Hematopoietic multipotent progenitor cell treated with erythropoietin and hydrocortisone succinate and interleukin-3 and kit ligand, for 17 days (in vitro differentiated cells): ENCODE data around the gene PLAC8L1.

ENCODE experiments used
- DNase-seq: peaks from one replicate; pipeline ENCODE4 v3.0.0-alpha.2; 2015; ENCODE audit warnings: low spot score

The PLAC8L1 gene

GRCh38 chr5:146079695-146080373 lies 25.5 kb downstream of the PLAC8L1 start:
- DNase-seq = no peak

- DNase-seq = no peak
These were observed 26.8 kb downstream of the PLAC8L1 start for GRCh38 chr5:146078566-146078965.

DNA sequence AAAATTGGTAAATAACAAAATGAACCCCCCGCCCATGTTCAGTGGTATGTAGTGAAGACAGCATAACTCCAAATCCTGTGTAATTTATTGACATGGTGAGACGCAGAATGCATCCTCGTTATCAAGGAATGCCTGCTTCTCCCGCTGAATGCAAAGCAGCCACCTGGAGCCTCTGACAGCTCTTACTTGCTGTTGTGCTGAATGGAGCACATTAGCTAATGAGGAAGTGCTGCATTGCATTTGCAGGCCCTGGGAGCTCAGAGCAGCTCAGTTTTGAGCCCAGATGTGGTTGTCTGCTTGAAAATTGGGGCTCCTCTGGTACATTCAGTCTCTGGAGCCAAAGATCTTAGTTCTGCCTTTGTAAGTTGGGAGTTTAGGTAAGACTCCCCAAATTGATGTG lies 28.9 kb downstream of the PLAC8L1 start:
- DNase-seq = no peak

- DNase-seq = no peak
These were observed 29.3 kb downstream of the PLAC8L1 start for GRCh38 chr5:146076028-146076427.

DNA sequence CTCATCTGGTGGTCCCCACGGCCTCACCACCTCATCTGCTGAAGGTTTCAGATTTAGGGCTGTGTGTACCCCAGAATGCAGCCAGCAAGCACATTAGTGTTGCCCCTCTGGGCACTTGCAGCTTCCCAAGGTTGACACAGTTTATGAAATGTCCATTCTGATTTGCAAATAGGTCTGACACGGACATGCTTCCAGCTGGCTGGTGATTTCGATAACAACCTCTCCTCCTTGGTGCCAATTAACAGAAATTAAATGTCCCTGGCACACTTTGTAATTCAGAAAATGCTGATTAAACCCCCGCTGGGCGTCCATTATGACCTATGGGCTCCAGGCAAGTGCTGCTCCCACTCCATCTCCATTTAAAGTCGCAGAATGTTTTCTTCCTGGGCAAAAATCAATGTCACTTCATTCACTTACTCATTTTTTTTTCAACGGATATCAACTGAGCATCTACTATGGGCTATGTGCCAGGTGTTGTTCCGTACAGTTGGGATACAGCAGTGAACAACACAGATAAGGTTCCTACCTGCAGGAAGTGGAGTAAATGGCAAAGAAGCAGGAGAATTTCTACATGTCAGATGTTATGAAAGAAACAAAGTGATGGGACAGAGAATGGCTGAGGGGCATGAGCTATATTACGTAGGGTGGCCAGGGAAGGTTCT lies 32.0 kb downstream of the PLAC8L1 start:
- no peak for DNase-seq

DNA sequence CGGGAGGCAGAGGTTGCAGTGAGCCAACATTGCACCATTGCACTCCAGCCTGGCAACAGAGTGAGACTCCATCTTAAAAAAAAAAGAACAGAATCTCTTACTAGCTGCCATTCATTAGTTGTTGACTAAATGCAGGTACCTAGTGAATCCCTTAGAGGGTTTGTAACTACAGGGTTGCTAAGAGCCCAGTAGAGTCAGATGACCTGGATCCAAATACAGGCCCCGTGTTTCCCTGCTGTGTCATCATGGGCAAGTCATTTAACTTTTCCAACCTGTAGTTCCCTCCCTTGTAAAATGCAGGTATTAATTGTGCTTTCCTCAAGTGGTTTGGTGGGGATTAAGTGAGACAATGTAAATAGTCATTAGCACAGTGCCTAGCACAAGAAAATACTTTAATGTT lies 32.8 kb downstream of the PLAC8L1 start:
- no peak for DNase-seq

- no peak for DNase-seq
These were observed 34.2 kb downstream of the PLAC8L1 start for GRCh38 chr5:146071171-146071570.

- no peak for DNase-seq
These were observed 34.6 kb downstream of the PLAC8L1 start for GRCh38 chr5:146070746-146071145.

GRCh38 chr5:146069780-146070099 lies 35.6 kb downstream of the PLAC8L1 start:
- DNase-seq = no peak

DNA sequence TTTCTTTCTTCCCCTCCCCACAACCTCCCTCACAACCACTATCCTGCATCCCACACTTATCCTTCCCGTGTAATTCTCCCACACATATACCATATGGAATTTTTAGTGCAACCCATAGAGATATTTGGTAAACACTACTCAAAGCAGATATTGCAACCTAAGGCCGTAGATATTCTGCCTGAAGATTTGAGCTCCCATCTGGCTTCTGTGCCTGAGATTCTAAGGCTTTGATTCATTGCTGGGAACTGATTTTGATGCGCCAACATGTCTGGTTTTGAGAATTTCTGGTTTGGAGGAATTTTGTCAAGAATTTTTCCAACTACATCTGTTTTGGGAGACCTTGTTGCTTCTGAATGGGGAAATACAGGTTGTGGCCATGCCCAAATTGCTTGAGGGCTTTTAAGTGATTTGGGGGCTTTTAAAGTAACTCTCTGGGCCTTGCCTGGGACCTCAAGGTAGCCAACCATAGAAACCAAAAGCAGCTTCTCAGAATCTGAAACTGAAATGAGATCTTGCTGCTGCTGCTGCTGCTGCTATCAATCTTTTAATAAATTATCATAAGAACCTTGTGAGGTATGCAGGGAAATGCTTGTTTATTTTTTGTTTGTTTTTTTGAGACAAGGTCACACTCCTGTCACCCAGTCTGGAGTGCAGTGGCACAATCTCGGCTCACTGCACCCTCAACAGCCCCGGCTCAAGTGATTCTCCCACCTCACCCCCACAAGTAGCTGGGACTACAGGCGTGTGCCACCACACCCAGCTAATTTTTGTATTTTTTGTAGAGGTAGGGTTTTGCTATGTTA lies 36.2 kb downstream of the PLAC8L1 start:
- no peak for DNase-seq

- DNase-seq = no peak
These were observed 37.2 kb downstream of the PLAC8L1 start for GRCh38 chr5:146068206-146068605.

GRCh38 chr5:146066968-146067367 lies 38.4 kb downstream of the PLAC8L1 start:
- no peak for DNase-seq

DNA sequence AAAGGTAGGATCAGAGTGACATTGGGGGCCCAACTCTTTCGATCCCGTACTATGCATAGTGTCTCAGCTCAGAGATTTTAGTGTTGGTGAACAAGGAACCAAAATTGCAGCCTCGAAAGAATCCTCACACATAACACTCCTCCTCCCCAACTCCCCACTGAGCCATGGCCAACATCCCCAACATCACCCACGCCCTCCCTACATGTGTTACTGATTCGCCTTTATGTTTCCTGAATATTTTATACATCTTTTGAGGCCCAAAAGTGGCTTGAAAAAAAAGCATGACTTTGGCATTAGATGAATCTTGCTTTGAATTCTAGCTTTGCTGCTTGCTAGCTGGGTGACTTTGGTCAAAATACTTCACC lies 45.2 kb downstream of the PLAC8L1 start:
- DNase-seq = no peak

GRCh38 chr5:146059460-146060220 lies 45.7 kb downstream of the PLAC8L1 start:
- DNase-seq = no peak

DNA sequence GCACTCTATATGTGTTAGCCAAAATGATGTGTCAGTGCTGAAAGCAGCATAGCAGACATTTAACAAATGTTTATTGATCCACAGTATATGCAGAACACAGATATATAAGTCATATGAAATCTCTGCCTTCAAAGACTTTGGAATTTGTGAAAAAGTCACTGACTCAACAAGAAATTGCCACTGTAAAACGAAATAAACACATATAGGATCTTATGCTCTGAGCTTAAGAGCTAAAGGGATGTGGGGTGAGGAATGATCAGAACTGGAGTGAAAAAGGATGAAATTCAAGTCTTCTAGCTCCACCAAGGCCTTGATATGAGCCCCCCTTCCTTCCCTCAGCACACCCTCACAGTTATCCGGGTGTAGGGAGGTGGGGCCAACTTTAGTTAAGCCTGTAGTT lies 49.9 kb downstream of the PLAC8L1 start:
- no peak for DNase-seq

DNA sequence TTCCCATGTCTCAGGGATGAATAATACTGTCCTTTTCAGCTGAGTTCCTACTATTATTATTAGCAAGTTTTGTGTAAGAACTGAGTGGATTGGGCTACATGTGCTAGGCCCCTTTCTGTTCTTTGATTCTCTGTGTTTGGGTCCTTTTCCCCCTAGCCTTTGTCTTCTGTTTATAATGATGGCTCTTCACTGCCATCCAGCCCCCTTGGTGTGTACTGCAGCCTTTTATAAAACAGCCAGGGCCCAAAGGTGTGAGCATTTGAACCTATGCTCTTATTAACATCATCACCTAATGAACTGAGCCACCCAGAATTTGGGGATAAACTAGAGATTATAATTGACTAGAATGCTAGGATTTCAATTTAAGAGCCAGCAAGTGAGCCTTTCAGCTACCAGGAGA lies 52.6 kb downstream of the PLAC8L1 start:
- DNase-seq = no peak

GRCh38 chr5:146051678-146052077 lies 53.7 kb downstream of the PLAC8L1 start:
- DNase-seq = no peak

DNA sequence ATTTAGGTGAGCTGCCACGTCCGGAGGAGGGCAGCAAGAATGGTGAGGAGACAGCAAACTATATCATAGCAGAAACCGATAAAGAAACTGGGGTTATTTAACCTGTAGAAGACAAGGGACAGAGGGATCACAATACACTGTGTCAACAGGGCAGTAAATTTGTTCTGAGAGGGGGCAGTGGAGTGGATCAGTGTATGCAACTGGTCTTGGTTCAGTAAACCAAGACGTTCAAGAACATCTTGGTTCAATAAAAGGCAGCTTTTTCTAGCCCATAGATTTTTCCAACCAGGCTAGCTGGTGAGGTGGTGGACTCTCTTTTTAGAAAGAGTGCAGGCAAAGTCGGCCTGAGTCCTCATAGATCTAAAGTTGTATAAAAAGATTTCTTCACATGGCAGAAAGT lies 55.3 kb downstream of the PLAC8L1 start:
- DNase-seq = no peak

DNA sequence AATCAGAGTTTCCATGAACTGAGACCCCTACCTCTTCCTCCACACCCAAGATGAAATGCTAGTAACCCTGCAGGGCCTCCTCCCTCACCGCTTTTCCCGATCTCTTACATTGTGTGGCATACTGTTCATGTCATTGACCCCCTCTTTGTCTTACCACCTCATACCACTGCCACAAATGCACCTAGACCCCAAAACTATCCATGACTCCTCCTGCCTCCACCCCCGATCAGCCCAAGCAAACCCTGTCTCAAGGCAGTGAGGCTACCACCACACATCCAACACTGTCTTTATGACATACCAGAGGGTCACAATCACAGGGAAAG lies 55.7 kb downstream of the PLAC8L1 start:
- no peak for DNase-seq

DNA sequence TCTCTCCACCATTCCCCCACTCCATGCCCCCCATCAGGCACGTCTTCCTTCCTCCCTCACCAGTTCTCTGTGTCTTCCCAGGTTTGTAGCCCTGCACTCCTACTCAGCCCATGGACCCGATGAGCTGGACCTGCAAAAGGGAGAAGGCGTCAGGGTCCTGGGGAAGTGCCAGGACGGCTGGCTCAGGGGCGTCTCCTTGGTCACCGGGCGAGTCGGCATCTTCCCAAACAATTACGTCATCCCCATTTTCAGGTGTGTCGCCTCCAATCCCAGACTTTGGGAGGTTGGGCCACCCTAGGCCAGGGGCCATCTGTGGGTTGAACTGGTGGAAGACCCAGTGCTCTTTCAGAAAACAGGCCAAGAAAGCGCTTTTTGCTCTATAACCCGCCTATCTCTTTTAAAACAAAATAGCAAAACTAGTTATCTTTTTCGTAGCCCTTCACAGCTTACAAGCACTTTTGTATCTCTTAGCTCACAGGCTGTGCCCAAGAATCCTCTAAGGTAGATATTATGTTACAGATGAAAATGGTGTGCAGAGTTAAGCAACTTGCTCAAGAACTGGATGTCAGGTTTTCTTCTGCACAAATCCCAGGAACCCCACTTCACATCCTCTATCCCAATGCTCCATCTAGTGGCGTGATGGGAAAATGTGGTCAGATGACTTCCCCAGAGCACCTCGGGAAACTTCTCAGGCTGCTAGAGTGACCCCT lies 56.2 kb downstream of the PLAC8L1 start:
- DNase-seq = peak; percentile 77

DNA sequence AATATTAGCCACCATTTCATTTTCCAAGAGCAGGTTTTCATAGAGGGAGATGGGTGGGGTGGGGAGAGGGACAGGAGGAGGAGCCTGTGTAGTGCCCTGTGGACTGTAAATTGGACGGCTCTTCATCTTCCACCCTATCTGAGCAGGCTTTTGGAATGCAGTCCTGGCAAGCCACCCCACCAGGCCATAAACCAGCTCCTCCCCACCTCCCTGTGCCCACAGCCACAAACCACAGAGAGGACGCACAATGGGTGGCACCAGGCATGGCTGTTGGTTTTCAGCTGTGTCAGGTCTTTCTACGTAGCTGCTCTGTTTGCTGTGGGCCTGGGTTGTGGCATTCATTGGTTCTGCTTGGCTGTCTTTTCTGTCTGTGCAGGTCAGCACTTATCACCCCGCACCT lies 58.0 kb downstream of the PLAC8L1 start:
- no peak for DNase-seq

GRCh38 chr5:146043722-146044121 lies 61.7 kb downstream of the PLAC8L1 start:
- no peak for DNase-seq
